Neural cell (in vitro differentiated cells): ENCODE data around the gene SLC28A1. TPM values are rescaled to one million over a fixed set of nuclear protein-coding genes. Genes with fewer than 3 reads are reported as not detected.

Source experiments
- H2AFZ ChIP-seq: fragments of 200-600, 300-800 bp; sonication (generic), shearing (Covaris generic); 2 replicates; pipeline ENCODE4 v1.6.0; 2014; ENCODE audit warnings: low read depth, mild to moderate bottlenecking, antibody characterized with exemption, low read length, moderate library complexity
- H3F3A ChIP-seq: fragments of 200-600 bp; shearing (Covaris generic); 2 replicates; pipeline ENCODE4 v1.6.1; 2016; ENCODE audit warnings: mild to moderate bottlenecking, moderate library complexity, mixed read lengths, antibody characterized with exemption, low read length; ENCODE audit not compliant: insufficient read depth, poor library complexity, severe bottlenecking
- H3K27ac ChIP-seq: fragments of 200-600, 300-800 bp; sonication (generic), shearing (Covaris generic); 2 replicates; pipeline ENCODE4 v1.5.1; 2014; ENCODE audit warnings: mild to moderate bottlenecking, low read length, moderate library complexity
- H3K27me3 ChIP-seq: fragments of 300-800, 200-600 bp; sonication (generic), shearing (Covaris generic); 2 replicates; pipeline ENCODE4 v1.6.0; 2014; ENCODE audit warnings: mild to moderate bottlenecking, low read depth, low read length, moderate library complexity; ENCODE audit not compliant: insufficient read depth
- H3K36me3 ChIP-seq: fragments of 300-800, 200-600 bp; sonication (generic), shearing (Covaris generic); 2 replicates; pipeline ENCODE4 v1.5.1; 2014; ENCODE audit warnings: mild to moderate bottlenecking, antibody characterized with exemption, low read length, moderate library complexity; ENCODE audit not compliant: insufficient read depth
- H3K4me2 ChIP-seq: fragments of 300-800, 200-600 bp; sonication (generic), shearing (Covaris generic); 2 replicates; pipeline ENCODE4 v1.6.0; 2014; ENCODE audit warnings: mild to moderate bottlenecking, low read length
- H3K4me3 ChIP-seq: fragments of 300-800, 200-600 bp; sonication (generic), shearing (Covaris generic); 2 replicates; pipeline ENCODE4 v1.5.1; 2014; ENCODE audit warnings: mild to moderate bottlenecking, low read length, moderate library complexity
- H3K79me2 ChIP-seq: fragments of 200-600 bp; shearing (Covaris generic); replicated peaks from 2 replicates; pipeline ENCODE4 v1.6.0; 2014; ENCODE audit warnings: mild to moderate bottlenecking, low read length, moderate library complexity; ENCODE audit not compliant: insufficient read depth
- H3K9ac ChIP-seq: fragments of 300-800, 200-600 bp; sonication (generic), shearing (Covaris generic); 2 replicates; pipeline ENCODE4 v1.6.1; 2016; ENCODE audit warnings: mild to moderate bottlenecking, low read length, mixed read lengths
- H3K9me2 ChIP-seq: fragments of 200-600 bp; shearing (Covaris generic); 2 replicates; pipeline ENCODE4 v1.6.1; 2016; ENCODE audit warnings: mild to moderate bottlenecking, low read length, mixed read lengths; ENCODE audit not compliant: insufficient read depth
- H3K9me3 ChIP-seq: fragments of 200-600, 300-800 bp; sonication (generic), shearing (Covaris generic); 2 replicates; pipeline ENCODE4 v1.6.1; 2016; ENCODE audit warnings: mild to moderate bottlenecking, mixed run types, low read length, moderate library complexity, mixed read lengths
- H4K20me1 ChIP-seq: fragments of 200-600 bp; shearing (Covaris generic); 2 replicates; pipeline ENCODE4 v1.6.1; 2016; ENCODE audit warnings: mild to moderate bottlenecking, mixed run types; ENCODE audit not compliant: insufficient read depth
- CTCF ChIP-seq: fragments of 450-650 bp; IDR thresholded peaks from 2 replicates; pipeline ENCODE4 v1.5.1; 2014; ENCODE audit warnings: antibody characterized with exemption, mild to moderate bottlenecking, moderate library complexity; ENCODE audit not compliant: poor library complexity, severe bottlenecking
- EP300 ChIP-seq: fragments of 450-650 bp; conservative IDR thresholded peaks from 2 replicates; pipeline ENCODE4 v1.6.1; 2014; ENCODE audit warnings: antibody characterized with exemption, mild to moderate bottlenecking, moderate library complexity; ENCODE audit not compliant: poor library complexity, severe bottlenecking
- EZH2 ChIP-seq: fragments of 200-600, 300-800 bp; shearing (Covaris generic), sonication (generic); IDR thresholded peaks from 2 replicates; pipeline ENCODE4 v1.6.1; 2014; ENCODE audit warnings: antibody characterized with exemption, low read length, borderline replicate concordance, mild to moderate bottlenecking; ENCODE audit not compliant: insufficient read depth, poor library complexity, severe bottlenecking
- MXI1 ChIP-seq: fragments of 450-650 bp; conservative IDR thresholded peaks from 2 replicates; pipeline ENCODE4 v1.6.1; 2014; ENCODE audit warnings: antibody characterized with exemption, mild to moderate bottlenecking; ENCODE audit not compliant: poor library complexity, severe bottlenecking
- POLR2AphosphoS5 ChIP-seq: IDR thresholded peaks from 2 replicates; pipeline ENCODE4 v1.6.1; 2012
- RAD21 ChIP-seq: fragments of 450-650 bp; conservative IDR thresholded peaks from 2 replicates; pipeline ENCODE4 v1.6.1; 2014; ENCODE audit warnings: antibody characterized with exemption, mild to moderate bottlenecking, moderate library complexity
- REST ChIP-seq: IDR thresholded peaks from 2 replicates; pipeline ENCODE4 v1.6.1; 2012; ENCODE audit warnings: borderline replicate concordance
- SMC3 ChIP-seq: fragments of 450-650 bp; conservative IDR thresholded peaks from 2 replicates; pipeline ENCODE4 v1.6.1; 2014; ENCODE audit warnings: antibody characterized with exemption, mild to moderate bottlenecking, moderate library complexity; ENCODE audit not compliant: poor library complexity
- TAF1 ChIP-seq: IDR thresholded peaks from 2 replicates; pipeline ENCODE4 v1.6.1; 2012; ENCODE audit warnings: low read depth
- polyA plus RNA-seq: library from polyadenylated mRNA; depleted of rRNA; stranded (reverse); fragments of >200 nt; gene quantifications from 2 replicates; pipeline ENCODE4 v1.2.3, GENCODE V29; 2014

The SLC28A1 gene
- polyA plus RNA-seq, 1 donor from 2014 or later, result not detected

GRCh38 chr15:84899750-84900149 lies 15.3 kb downstream of the SLC28A1 start:
- TF ChIP-seq EZH2 (no peak), RAD21 (no peak), POLR2AphosphoS5 (no peak), MXI1 (no peak), EP300 (no peak), REST (no peak), TAF1 (no peak), SMC3 (no peak), CTCF (no peak)
- Histone ChIP-seq H3K79me2 (no peaks in the 10 kb centered on the region), H3K4me2 (no peak overlapping the region), H3K9me3 (no peaks in the 10 kb centered on the region), H3K9me2 (no peaks in the 10 kb centered on the region), H3K27ac (no peak overlapping the region), H2AFZ (no peak overlapping the region), H3K27me3 (no peaks in the 10 kb centered on the region), H3K4me3 (no peak overlapping the region), H3F3A (no peaks in the 10 kb centered on the region), H3K36me3 (no peaks in the 10 kb centered on the region), H3K9ac (no peak overlapping the region), H4K20me1 (no peaks in the 10 kb centered on the region)

GRCh38 chr15:84901540-84901939 lies 17.1 kb downstream of the SLC28A1 start:
- Histone ChIP-seq H3K4me2 (no peak overlapping the region), H3K27me3 (no peaks in the 10 kb centered on the region), H4K20me1 (no peaks in the 10 kb centered on the region), H3K27ac (no peak overlapping the region), H3K36me3 (no peaks in the 10 kb centered on the region), H3K9me2 (no peaks in the 10 kb centered on the region), H3K9me3 (no peaks in the 10 kb centered on the region), H2AFZ (no peak overlapping the region), H3K4me3 (no peak overlapping the region), H3K9ac (no peak overlapping the region), H3K79me2 (no peaks in the 10 kb centered on the region), H3F3A (no peaks in the 10 kb centered on the region)
- TF ChIP-seq REST, result no peak
- no peak for TF ChIP-seq CTCF
- no peak for TF ChIP-seq POLR2AphosphoS5
- no peak for TF ChIP-seq MXI1
- no peak for TF ChIP-seq RAD21
- TF ChIP-seq EZH2, result no peak
- TF ChIP-seq SMC3, result no peak
- no peak for TF ChIP-seq TAF1
- TF ChIP-seq EP300, result no peak
